D721Med (cell line): ENCODE measurements around the gene PPP2R5C.

Experiments
- DNase-seq: peaks from one replicate; pipeline ENCODE4 v3.0.0; 2011; ENCODE audit warnings: low spot score; ENCODE audit not compliant: insufficient read length
- FAIRE-seq: peaks from 2 replicates; lab custom pipeline; 2011; peaks lifted over from hg19 to GRCh38; lab: Jason Lieb, UNC
- TF ChIP-seq, protein P1 (sequence below): IDR thresholded peaks from 2 replicates; pipeline ENCODE4 v1.5.1; 2012; ENCODE audit warnings: mild to moderate bottlenecking, control low read depth; ENCODE audit not compliant: insufficient read depth; ENCODE audit errors: missing control alignments

The PPP2R5C gene

DNA sequence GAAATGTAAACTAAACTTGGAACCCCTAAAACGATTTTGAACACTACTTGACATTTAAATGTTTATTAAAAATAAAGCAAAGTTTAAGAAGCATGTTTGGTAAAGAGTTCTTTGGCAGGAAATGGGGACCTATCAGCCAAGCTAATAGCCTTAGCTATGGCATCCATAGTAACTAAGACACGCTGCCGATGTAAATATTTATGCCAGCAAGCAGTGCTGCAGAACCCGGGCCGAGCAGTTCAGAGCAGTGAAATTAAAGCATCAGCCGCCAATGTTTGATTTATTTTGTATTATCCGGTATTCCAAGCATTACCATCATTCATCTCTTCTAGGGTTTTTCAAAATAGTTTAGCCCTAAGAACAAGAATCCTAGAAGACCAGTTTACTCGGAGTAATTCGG is 61.6 kb downstream of the PPP2R5C start:
- FAIRE-seq (no peak), DNase-seq (no peak)
- TF ChIP-seq, protein P1, sequence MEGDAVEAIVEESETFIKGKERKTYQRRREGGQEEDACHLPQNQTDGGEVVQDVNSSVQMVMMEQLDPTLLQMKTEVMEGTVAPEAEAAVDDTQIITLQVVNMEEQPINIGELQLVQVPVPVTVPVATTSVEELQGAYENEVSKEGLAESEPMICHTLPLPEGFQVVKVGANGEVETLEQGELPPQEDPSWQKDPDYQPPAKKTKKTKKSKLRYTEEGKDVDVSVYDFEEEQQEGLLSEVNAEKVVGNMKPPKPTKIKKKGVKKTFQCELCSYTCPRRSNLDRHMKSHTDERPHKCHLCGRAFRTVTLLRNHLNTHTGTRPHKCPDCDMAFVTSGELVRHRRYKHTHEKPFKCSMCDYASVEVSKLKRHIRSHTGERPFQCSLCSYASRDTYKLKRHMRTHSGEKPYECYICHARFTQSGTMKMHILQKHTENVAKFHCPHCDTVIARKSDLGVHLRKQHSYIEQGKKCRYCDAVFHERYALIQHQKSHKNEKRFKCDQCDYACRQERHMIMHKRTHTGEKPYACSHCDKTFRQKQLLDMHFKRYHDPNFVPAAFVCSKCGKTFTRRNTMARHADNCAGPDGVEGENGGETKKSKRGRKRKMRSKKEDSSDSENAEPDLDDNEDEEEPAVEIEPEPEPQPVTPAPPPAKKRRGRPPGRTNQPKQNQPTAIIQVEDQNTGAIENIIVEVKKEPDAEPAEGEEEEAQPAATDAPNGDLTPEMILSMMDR: no peak

DNA sequence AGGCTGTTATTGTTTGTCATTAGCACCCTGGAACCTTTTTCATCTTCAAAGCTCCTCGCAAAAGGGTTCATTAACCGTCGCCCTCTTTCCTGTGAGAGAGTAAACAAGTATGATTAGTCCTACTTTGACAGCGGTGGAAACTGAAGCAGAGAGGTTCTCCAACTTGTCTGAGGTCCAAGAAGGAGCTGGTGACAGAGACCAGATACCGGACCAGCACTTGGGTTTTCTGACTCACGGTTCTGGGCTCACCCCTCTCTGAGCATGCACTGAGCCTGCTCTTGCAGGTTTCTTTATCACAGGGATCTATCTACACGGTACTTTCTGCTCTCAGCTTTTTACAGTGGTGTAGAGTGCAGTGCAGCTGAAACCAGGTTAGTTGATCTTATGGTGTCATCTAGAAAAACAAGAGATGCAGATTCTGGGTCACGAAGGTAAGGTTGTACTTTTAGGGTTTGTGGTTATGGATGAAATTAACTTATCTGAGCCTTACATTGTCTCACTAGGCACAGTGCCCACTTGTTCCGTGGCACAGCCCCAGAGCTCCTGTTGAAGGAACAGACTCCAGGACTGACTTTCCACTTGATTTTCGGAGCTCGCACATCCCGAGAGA is 62.1 kb downstream of the PPP2R5C start:
- TF ChIP-seq, protein P1: no peak
- FAIRE-seq (no peak), DNase-seq (no peak)

DNA sequence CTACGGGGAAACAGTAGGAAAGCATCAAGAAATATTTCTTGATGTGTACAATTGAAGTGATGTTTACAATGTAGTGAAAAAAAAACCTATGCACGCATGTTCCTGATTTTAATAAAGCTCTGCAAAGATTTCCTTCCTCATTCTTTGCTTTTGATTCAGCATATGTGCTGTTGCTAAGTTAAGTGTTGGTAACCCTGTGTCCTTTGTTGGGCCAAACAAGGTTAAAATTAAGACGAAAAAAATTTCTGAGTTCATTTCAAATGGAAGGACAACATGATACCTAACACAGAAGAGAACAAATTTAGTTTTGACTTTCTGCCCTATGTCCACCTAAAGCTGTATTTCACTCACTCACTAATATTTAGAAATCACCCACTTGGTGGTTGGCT is 62.8 kb downstream of the PPP2R5C start:
- FAIRE-seq (no peak), DNase-seq (no peak)
- TF ChIP-seq, protein P1: no peak

DNA sequence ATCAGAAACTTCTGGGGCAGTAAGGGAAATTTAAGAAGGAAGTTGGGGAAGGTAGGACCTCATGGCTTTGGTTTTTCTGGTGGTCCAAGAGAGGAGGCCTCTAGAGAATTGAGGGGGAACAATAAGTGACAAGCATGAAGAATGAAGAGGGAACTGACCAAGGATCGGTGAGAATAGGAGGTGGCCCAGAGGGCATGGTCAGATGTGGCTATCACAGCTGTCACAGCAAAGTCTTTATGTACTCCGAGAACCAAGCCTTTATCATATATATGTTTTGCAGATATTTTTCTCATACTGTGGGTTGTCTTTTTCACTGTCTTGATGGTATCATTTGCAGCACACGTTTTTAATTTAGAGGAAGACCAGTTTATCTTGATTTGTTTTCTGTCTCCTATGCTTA is 64.3 kb downstream of the PPP2R5C start:
- FAIRE-seq (no peak), DNase-seq (no peak)
- TF ChIP-seq, protein P1: no peak

DNA sequence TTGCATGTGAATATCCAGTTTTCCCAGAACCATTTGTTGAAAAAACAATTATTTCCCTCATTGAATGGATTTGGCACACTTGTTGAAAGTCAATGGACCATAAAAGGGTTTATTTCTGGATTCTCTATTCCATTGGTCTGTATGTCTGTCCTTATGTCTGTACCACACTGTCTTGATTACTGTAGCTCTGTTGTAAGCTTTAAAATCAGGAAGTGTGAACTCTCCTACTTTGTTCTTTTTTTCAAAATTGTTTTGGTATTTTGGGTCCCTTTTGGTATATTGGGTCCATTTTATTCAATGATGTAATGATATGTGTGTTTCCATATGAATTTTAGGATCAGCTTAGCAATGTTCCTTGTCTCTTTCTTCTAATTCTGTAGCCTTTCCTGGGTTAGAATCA is 64.8 kb downstream of the PPP2R5C start:
- TF ChIP-seq, protein P1: no peak
- no peak for DNase-seq
- FAIRE-seq: no peak

DNA sequence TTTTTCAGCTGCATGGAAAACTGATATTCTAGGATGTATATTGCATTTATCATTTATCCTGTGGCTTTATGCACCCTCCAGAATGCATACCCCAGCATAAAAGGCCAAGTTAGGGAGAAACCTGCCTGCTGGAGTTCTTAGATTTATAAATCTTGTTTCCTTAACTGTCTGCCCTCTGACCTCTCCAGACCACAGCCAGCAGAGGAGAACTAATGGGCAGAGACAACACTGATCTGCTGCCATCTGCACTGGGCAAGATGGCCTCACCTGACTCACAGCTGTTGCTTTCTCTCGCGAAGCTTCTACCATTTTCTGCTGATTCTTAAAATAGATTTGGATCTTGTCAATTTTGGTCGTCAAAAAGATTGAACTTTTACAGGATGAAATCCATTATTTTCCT is 65.8 kb downstream of the PPP2R5C start:
- TF ChIP-seq, protein P1: no peak
- FAIRE-seq (no peak), DNase-seq (no peak)

DNA sequence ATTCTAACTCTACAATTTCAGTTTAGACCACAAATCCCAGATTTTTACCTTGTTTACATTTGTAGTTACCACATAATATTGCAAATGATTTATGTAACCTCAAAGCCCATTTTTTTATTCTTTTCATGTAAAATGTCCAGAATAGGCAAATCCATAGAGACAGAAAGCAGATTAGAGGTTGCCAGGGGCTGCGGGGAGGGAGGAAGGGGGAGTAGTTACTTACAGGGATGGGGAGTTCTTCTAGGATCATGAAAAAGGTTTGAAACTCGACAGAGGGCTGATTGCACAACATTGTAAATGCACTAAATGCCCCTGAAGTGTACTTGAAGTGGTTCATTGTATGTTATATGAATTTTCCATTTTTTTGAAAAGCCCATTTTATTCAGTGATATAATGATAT is 66.5 kb downstream of the PPP2R5C start:
- no peak for FAIRE-seq
- DNase-seq: no peak
- TF ChIP-seq, protein P1: no peak
